Cerebellar cortex (tissue), 1 donor: Measurements from ENCODE around the gene PPTC7.
"Not testable (repeated sequence)": the region's sequence is repeated elsewhere in the genome, so short reads cannot be mapped to it uniquely, and the experiment has no call there.

ENCODE experiments used
- DNase-seq: peaks from one replicate; pipeline ENCODE4 v3.0.0-alpha.2; 2015; ENCODE audit warnings: low spot score

The PPTC7 gene

DNA sequence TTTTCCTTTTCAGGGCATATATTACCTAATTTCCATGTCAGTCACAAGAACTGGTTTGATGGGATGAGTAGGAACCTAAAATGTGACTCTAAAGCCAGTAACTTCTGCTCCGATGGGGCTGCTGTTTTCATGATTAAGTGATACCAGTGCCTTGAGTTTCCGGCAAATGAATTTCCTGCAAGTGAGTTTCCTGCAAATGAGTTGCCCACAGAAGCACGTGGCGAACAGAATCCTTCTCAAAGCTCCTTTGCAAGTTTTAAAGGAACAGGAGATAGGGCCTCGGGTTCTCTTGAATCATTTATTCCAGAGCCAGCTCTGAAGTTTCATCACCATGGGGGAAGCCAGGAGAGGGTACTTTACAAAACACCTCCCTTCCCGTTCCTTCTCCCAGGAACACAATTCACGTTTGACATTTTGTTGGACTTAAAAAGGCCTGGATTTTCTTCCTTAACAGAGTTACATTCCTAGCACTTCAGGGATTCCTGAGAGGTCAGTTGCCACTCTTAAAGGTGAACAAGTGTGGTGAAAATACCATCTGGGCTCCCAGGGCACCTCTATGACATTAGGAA lies 2.2 kb upstream of the PPTC7 start:
- peak; percentile 29 for DNase-seq

DNA sequence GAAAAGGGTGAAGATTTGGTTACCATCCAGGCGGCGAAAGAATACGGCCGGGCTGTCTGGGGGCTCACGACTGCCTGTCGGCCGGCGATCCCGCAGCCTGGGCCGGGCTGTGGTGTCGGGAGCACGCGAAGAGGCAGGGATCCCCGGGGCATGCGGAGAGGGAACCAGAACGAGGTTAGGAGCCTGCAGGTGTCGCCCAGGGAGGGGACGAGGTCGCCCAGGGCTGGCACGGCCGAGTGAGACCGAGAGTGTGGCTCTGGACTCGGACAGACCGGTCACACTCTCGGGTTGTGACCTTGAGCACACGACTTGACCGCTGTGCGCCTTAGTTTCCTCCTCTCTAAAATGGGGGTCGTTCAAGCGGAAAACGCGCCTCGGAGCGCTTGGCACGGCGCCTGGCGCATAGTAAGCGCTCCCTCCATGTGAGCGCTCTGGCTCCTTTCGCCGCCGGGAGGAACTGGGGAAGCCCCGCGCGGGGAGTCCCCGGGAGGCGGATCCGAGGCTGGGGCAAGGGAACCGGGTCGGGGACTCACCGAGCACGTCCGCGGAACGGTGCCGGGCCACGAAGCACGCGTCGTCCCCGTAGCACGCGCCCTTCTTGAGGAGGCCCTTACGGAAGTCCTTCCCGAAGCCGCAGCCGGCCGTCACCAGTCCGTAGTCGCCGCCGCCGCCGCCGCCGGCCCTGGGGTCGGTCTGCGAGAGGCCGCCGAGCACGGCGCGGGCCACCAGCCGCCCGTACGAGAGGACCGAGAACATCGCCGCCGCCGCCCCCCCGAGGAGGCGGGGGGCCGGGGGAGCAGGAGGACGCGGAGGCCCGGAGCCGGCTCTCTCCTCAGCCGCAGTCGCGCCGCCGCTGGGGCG lies 612 bp downstream of the PPTC7 start:
- peak; percentile 55 for DNase-seq

DNA sequence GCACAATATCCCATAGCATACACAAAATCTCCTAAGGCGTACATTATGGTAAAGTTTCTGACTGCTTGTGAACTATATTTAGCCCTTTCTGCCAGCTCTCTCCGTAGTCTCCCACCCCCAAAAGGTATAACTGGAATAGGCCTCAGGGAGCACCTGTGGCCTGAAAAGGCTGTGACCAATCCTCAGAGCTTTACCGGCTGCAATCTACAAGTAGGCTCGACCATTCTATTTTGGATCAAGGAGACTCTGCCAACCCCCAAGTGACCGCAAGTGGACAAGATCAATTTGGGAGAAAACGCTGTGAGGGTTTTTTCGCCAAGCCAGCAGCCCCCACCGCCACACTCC lies 1.2 kb downstream of the PPTC7 start:
- DNase-seq = peak; percentile 47

- no peak for DNase-seq
Measured at GRCh38 chr12:110579535-110580253, 3.4 kb downstream of the PPTC7 start.

GRCh38 chr12:110578694-110579534 lies 4.2 kb downstream of the PPTC7 start:
- DNase-seq = no peak

DNA sequence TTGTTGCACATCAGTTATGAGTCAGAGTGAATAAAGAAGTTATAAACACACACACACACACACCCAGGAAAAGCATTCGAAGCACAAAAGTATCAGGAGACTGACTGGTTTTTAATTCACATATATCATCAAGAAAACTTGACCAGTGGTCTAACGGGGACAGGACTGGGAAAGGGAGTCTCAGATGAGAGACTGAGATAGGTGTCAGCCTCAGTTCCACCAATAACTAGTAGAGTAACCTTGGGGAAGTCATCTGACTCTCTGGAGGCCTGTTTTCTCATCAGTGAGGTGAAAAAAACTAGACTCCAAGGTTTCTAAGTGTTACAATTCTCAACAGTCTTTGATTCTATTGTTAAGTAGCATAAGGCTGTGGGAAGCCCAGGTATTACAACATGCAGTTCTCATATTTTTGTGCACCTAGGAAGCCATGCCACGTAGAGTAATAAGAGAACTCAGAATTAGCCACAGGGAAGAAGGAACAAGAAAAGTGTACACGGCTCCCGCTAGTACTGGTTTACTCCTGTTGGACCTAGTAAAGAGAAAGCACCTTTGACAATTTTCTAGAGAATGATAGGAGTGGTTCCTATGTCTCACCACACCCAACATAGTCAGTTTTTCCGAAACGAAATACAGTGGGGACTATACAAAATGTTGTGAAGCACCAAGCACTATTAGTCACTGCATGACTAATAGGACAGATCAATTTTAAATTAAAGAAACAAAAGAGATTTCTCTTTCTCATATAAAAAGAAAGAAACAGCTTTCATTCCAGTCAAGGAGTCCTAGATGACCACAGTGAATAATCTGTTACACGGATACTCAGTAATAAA lies 5.0 kb downstream of the PPTC7 start:
- DNase-seq = no peak

- no peak for DNase-seq
Measured at GRCh38 chr12:110576504-110576903, 6.6 kb downstream of the PPTC7 start.

DNA sequence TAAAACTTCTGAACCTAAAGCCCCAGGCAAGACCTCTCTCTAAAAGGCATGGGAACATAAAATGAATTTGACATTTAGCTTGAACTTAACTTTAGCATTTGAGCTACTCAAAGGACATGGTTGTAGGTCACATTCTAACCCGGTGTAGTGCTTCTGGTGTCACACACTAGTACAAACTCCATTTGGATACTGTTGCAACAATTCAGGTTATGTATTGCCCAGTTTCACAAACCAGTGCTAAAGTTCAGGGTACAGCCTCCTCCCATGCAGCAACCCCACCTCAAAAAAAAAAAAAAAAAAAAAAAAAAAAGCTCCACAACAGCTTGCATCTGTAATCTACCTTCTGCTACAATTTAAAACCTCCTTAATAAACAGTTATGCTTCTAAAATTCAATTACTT lies 7.8 kb downstream of the PPTC7 start:
- DNase-seq = no peak

DNA sequence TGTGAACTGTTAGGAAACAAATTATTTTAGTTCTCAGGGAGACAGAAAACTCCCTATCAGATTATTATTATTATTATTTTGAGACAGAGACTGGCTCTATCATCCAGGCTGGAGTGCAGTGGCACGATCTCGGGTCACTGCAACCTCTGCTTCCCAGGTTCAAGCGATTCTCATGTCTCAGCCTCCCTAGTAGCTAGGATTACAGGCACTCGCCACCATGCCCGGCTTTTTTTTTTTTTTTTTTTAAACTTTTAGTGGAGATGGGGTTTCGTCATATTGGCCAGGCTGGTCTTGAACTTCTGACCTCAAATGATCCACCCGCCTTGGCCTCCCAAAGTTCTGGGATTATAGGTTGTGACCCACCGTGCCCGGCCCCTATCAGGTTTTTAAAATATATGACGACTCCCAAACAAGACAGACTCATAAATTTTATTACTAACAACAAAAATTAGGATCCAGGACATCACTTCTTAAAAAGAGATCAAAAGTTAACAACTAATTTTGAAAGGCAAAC lies 8.3 kb downstream of the PPTC7 start:
- DNase-seq = not testable (repeated sequence)

- no peak for DNase-seq
Measured at GRCh38 chr12:110574044-110574443, 9.1 kb downstream of the PPTC7 start.

DNA sequence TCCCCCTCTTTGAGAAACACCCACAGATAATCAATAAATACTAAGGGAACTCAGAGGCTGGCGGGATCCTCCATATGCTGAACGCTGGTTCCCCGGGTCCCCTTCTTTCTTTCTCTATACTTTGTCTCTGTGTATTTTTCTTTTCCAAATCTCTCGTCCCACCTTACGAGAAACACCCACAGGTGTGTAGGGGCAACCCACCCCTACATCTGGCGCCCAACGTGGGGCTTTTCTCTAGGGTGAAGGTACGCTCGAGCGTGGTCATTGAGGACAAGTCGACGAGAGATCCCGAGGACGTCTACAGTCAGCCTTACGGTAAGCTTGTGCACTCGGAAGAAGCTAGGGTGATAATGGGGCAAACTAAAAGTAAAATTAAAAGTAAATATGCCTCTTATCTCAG lies 12.3 kb downstream of the PPTC7 start:
- not testable (repeated sequence) for DNase-seq

DNA sequence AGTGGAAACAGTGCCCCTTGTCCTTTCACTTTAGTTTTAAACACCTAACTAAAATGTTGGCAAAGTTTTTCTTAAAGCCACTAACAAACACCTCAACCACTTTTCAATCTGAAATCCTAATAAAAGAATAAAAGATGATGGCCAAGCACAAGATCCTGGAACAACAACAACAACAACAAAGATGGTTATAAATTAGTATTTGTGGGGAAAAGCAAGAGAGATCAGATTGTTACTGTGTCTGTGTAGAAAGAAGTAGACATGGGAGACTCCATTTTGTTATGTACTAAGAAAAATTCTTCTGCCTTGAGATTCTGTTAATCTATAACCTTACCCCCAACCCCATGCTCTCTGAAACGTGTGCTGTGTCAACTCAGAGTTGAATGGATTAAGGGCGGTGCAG lies 13.3 kb downstream of the PPTC7 start:
- DNase-seq = not testable (repeated sequence)

- no peak for DNase-seq
Measured at GRCh38 chr12:110568752-110569151, 14.4 kb downstream of the PPTC7 start.

- DNase-seq = no peak
Measured at GRCh38 chr12:110566993-110567392, 16.1 kb downstream of the PPTC7 start.

GRCh38 chr12:110565894-110566871 lies 16.9 kb downstream of the PPTC7 start:
- DNase-seq = no peak

DNA sequence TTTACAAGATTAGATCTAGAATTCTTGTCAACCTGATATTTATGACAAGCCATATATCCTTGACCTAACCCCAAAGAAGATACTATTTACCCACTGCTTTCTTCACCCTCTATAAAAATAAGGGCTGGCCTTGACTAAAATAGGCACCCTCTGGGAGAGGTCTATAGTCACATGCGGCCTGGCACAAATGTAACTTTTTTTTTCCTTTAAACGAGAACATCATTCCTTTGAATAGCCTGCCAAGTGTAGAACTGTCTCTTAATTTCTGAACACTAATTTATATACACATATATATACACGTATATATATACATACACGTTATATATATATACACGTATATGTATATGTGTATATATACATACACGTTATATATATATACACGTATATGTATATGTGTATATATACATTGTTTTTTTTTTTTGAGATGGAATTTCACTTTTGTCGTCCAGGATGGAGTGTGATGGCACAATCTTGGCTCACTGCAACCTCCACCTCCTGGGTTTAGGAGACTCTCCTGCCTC lies 18.6 kb downstream of the PPTC7 start:
- no peak for DNase-seq

- DNase-seq = no peak
Measured at GRCh38 chr12:110563702-110564470, 19.2 kb downstream of the PPTC7 start.

GRCh38 chr12:110562386-110562785 lies 20.7 kb downstream of the PPTC7 start:
- not testable (repeated sequence) for DNase-seq
